Measurements from ENCODE around the gene ZNF576. TPM values are rescaled to one million over a fixed set of nuclear protein-coding genes. Genes with fewer than 3 reads are reported as not detected.
"Not testable (repeated sequence)": the region's sequence is repeated elsewhere in the genome, so short reads cannot be mapped to it uniquely, and the experiment has no call there.

The ZNF576 gene
- total RNA-seq, 2 donors from 2014 or later = 4.6 to 20.2 TPM

GRCh38 chr19:43596842-43597461 lies 557 bp downstream of the ZNF576 start:
- TF ChIP-seq CTCF (IDR thresholded peaks at IDR 0.05) = no peak
- no peaks in the 10 kb centered on the region for H3K27me3 ChIP-seq (replicated peaks; ENCODE audit: insufficient read depth)
- H3K27ac ChIP-seq = peak overlapping the region; percentile 97 to 98
- peak overlapping the region; percentile 82 for H3K4me3 ChIP-seq
- DNase-seq (ENCODE audit: low spot score) (no peak), ATAC-seq (ENCODE audit: insufficient number of reproducible peaks, low FRiP score, low read depth) (no peak)
- no peaks in the 10 kb centered on the region for H3K9me3 ChIP-seq
- H3K4me1 ChIP-seq (ENCODE audit: control insufficient read depth in 1 of 2, low read depth in 2 of 2) = peaks cover 22 to 43% of the 10 kb centered on the region in 2 donors
- peaks cover 28% of the 10 kb centered on the region for H3K36me3 ChIP-seq

- ATAC-seq (ENCODE audit: insufficient number of reproducible peaks, low FRiP score, low read depth) (no peak), DNase-seq (ENCODE audit: low spot score) (no peak)
- H3K36me3 ChIP-seq = peaks cover 19% of the 10 kb centered on the region
- H3K27ac ChIP-seq = no peak overlapping the region
- H3K4me3 ChIP-seq = no peak overlapping the region
- no peaks in the 10 kb centered on the region for H3K27me3 ChIP-seq (replicated peaks; ENCODE audit: insufficient read depth)
- TF ChIP-seq CTCF (IDR thresholded peaks at IDR 0.05) = no peak
- no peaks in the 10 kb centered on the region for H3K9me3 ChIP-seq
- peaks cover 22 to 43% of the 10 kb centered on the region in 2 donors for H3K4me1 ChIP-seq (ENCODE audit: control insufficient read depth in 1 of 2, low read depth in 2 of 2)
Observed at GRCh38 chr19:43597876-43598275, 1.5 kb downstream of the ZNF576 start.

- ATAC-seq (ENCODE audit: insufficient number of reproducible peaks, low FRiP score, low read depth) = no peak
- no peaks in the 10 kb centered on the region for H3K27me3 ChIP-seq (replicated peaks; ENCODE audit: insufficient read depth)
- H3K4me3 ChIP-seq = no peak overlapping the region
- no peak for DNase-seq (ENCODE audit: low spot score)
- peaks cover 12% of the 10 kb centered on the region for H3K36me3 ChIP-seq
- TF ChIP-seq CTCF (IDR thresholded peaks at IDR 0.05) = no peak
- no peaks in the 10 kb centered on the region for H3K9me3 ChIP-seq
- peaks cover 22 to 37% of the 10 kb centered on the region in 2 donors for H3K4me1 ChIP-seq (ENCODE audit: control insufficient read depth in 1 of 2, low read depth in 2 of 2)
- H3K27ac ChIP-seq = no peak overlapping the region
Observed at GRCh38 chr19:43598445-43599240, 2.2 kb downstream of the ZNF576 start.

GRCh38 chr19:43599635-43600295 lies 3.4 kb downstream of the ZNF576 start:
- peaks cover 12 to 26% of the 10 kb centered on the region in 2 donors for H3K4me1 ChIP-seq (ENCODE audit: control insufficient read depth in 1 of 2, low read depth in 2 of 2)
- no peak for DNase-seq (ENCODE audit: low spot score)
- no peak overlapping the region for H3K27ac ChIP-seq
- H3K27me3 ChIP-seq (replicated peaks; ENCODE audit: insufficient read depth) = no peaks in the 10 kb centered on the region
- H3K36me3 ChIP-seq = peaks cover 10% of the 10 kb centered on the region
- no peak overlapping the region for H3K4me3 ChIP-seq
- no peak for ATAC-seq (ENCODE audit: insufficient number of reproducible peaks, low FRiP score, low read depth)
- no peaks in the 10 kb centered on the region for H3K9me3 ChIP-seq
- no peak for TF ChIP-seq CTCF (IDR thresholded peaks at IDR 0.05)

- H3K36me3 ChIP-seq; ATAC-seq (ENCODE audit: insufficient number of reproducible peaks, low FRiP score, low read depth); H3K4me3 ChIP-seq; H3K27me3 ChIP-seq (replicated peaks; ENCODE audit: insufficient read depth); DNase-seq (ENCODE audit: low spot score); H3K9me3 ChIP-seq; H3K27ac ChIP-seq: not testable (repeated sequence)
- H3K4me1 ChIP-seq (ENCODE audit: control insufficient read depth in 1 of 2, low read depth in 2 of 2) = peaks cover 8 to 20% of the 10 kb centered on the region in 2 donors
Observed at GRCh38 chr19:43600326-43600725, 3.9 kb downstream of the ZNF576 start.

Measured in thoracic aorta (tissue), 2 donors.